ELF-1 (cell line): ENCODE data around the gene RTN4RL1.

Experiments
- DNase-seq: peaks from one replicate; pipeline ENCODE4 v3.0.0-alpha.2; 2016; ENCODE audit warnings: low read depth, low spot score

Gene RTN4RL1

GRCh38 chr17:2059547-2060384 is 34.6 kb upstream of the RTN4RL1 start:
- DNase-seq, result no peak

- peak; percentile 84 for DNase-seq
Observed at GRCh38 chr17:2058586-2059546, 33.7 kb upstream of the RTN4RL1 start.

- peak; percentile 46 for DNase-seq
Observed at GRCh38 chr17:2057760-2058585, 32.8 kb upstream of the RTN4RL1 start.

GRCh38 chr17:2057175-2057759 is 32.1 kb upstream of the RTN4RL1 start:
- no peak for DNase-seq

GRCh38 chr17:2056206-2057174 is 31.4 kb upstream of the RTN4RL1 start:
- peak; percentile 75 for DNase-seq

- DNase-seq, result no peak
Observed at GRCh38 chr17:2055292-2056205, 30.4 kb upstream of the RTN4RL1 start.

- peak; percentile 88 for DNase-seq
Observed at GRCh38 chr17:2054512-2055291, 29.6 kb upstream of the RTN4RL1 start, which contains the start of gene HIC1. HIC1 (plus strand) TSS chr17:2055103; CDS start chr17:2056691, 1,588 bp downstream.

- no peak for DNase-seq
Observed at GRCh38 chr17:2054262-2054511, 29.1 kb upstream of the RTN4RL1 start.

- peak; percentile 82 for DNase-seq
Observed at GRCh38 chr17:2053380-2054261, 28.5 kb upstream of the RTN4RL1 start.

- DNase-seq, result no peak
Observed at GRCh38 chr17:2051933-2052559, 26.9 kb upstream of the RTN4RL1 start.

- no peak for DNase-seq
Observed at GRCh38 chr17:2051061-2051932, 26.2 kb upstream of the RTN4RL1 start.

- no peak for DNase-seq
Observed at GRCh38 chr17:2050300-2051060, 25.3 kb upstream of the RTN4RL1 start.

GRCh38 chr17:2049333-2050299 is 24.5 kb upstream of the RTN4RL1 start:
- DNase-seq, result peak; percentile 63

- no peak for DNase-seq
Observed at GRCh38 chr17:2048805-2049204, 23.7 kb upstream of the RTN4RL1 start.
